ENCODE results near the gene MID1. TPM values are rescaled to one million over a fixed set of nuclear protein-coding genes. Genes with fewer than 3 reads are reported as not detected.

MID1 gene
- 52.9 and 63.8 TPM in 2 replicates for total RNA-seq

DNA sequence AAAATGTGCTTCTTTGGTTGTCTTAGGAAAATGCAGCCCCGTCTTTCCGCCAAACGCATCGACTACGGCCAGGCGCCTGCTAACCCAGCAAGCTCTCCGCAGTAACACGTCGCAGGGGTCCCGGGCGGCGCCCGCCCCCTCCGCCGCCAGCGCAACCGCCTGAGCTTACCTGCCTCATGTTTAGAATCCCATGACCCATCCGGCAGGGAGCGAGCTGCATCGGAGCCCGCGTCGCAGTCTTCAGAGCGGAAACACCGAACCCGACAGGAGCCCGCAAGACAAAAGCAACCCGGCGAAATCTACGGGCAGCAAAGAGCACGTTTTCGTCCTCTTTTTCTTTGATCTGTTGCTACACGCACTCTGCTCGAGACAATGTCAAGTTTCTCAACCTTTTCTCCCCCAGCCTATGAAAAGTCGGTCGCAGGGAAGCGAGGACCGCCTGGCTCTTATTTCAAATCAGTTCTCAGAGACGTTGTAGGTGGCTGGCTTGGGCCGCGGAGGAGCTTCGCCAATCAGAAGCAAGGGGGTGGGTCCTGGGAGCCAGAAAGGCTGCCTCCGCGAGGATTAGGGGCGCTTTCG, at the start of gene MID1:
Gene MID1 (minus strand): TSS at position 465 of the 579 bp plus-strand sequence. CDS start 53,038 bp downstream, outside the sequence.
- peak; percentile 84 for DNase-seq

DNA sequence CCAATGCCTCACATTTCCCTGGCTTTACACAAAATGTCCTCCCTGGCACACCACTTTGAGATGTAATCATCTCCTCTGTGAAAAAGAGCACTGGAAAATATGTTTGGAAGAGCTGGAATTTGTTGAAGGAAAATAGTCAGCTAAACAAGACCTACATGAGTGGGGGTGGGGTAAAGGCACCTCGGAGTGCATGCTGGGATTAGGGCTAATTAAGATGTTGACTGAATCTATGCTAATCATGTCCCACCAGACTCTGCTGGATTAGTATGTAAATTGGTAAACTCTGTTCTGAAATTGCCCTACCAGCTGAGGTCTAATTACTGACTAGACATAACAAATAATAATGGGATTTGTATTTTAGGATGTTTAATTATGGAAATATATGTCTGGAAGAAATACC, 46.8 kb upstream of the MID1 start:
- no peak for DNase-seq

GRCh38 chrX:10666102-10666501, 45.7 kb upstream of the MID1 start:
- DNase-seq = no peak

- DNase-seq = no peak
These were observed 45.3 kb upstream of the MID1 start for GRCh38 chrX:10665681-10666080.

DNA sequence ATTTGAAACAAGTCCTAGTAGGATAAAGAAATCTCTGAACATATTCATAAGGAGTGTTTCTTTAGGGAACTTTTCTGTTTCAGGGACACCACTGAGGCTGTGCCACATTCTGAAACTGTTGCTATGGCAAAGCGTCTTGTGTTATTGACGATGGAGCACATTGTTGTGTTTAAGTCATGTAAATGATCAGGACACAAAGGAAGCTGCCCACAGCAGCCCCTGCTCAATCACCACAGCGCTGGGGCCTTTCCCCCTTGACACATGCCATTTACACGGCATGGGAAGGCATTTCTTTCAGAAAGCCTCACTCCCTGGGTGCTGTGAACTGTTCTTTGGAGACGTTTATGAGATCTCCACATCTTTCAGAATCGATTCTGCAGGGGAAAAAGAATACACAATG, 39.8 kb upstream of the MID1 start:
- DNase-seq = no peak

- DNase-seq = no peak
These were observed 35.8 kb upstream of the MID1 start for GRCh38 chrX:10656214-10656613.

DNA sequence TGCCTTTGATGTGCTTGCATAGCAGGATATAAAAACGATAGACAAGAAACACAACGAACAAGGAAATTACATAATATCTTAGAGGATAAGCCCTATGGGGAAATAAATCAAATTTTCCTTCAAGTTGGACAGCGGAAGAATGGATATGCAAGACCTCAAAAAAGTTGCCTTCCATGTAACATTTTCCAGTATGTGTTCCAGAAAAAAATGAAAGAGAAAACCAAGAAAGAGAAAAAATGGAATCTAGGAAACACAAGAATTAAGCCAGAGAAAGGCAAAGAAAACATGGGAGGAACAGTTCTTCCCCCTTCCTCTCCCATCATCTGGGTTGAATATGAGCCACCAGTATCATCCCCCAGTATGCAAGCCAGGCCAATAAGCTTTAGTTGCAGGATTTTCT, 34.6 kb upstream of the MID1 start:
- no peak for DNase-seq

GRCh38 chrX:10653302-10653701, 32.9 kb upstream of the MID1 start:
- DNase-seq = no peak

DNA sequence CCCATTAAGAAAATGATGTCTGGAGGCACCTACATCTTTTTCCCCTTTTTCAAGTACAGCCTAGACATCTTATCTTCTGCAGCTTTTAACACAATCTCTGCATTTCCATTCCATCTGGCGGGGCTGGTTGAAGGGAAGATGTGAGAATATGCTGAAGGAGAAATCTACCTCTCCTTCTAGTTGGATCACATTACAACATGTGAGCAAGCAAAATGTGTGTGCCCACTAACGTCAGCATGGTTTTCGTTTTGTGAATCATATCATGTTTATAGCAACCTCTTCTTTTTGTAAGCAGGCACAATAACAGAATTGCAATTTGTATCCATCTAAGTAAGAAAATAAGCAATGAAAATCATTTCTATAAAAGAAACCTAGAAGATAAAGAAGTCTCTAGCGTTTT, 28.9 kb upstream of the MID1 start:
- no peak for DNase-seq

GRCh38 chrX:10648614-10649013, 28.2 kb upstream of the MID1 start:
- DNase-seq = no peak

DNA sequence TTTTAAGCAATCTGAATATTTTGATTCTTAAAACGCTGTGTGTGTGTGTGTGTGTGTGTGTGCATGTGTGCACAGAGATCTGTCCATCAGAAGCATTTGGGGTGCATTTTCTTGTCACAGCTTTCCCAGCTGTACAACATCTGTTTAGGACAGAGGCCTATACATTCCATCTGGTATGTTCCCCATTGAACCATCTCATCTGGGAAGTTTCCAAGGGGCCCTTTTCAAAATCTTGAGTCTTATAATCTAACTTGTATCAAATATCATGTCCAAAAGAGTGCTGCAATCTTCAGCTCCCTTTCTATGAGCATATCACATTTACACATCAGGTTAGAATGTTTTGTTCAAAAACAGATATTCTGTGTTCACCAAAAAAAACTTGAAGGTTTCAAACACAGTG, 16.5 kb upstream of the MID1 start:
- no peak for DNase-seq

GRCh38 chrX:10636337-10636736, 16.0 kb upstream of the MID1 start:
- peak; percentile 80 for DNase-seq

DNA sequence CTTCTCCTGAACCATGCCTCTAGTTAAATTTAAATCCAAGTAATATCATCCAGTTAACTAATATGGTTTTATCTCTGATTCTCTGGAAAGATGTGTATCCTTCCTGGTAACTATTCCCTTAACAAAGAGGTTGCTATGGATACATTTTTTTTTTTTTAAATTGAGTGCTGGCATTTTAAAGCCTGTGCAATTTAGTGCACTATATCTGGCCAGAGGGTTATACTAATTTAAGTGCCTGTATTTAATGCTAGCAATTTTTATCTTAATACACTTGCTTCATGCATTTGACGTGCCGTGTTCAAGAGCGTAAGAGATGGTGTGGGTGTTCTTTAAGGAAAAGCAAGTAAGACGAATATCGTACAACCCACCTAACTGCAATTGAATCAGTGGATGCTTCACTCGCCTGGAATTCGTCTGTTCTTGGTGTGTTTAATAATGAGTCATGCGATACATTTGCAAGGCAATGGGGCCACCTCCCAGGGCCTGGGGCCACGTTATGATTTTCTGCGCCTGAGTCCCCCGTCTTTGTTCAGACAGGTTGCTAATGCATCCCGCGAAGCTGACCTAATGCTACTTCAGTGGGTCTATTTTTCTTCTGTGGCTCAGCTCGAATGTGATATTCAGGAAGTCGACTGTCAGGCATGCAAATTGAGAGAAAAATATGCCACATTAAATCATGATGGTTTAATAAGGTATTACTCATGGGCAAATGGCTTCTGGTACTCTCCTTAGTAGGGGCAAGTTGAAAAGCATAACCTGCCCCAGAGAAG, 14.2 kb upstream of the MID1 start:
- peak; percentile 68 for DNase-seq

DNA sequence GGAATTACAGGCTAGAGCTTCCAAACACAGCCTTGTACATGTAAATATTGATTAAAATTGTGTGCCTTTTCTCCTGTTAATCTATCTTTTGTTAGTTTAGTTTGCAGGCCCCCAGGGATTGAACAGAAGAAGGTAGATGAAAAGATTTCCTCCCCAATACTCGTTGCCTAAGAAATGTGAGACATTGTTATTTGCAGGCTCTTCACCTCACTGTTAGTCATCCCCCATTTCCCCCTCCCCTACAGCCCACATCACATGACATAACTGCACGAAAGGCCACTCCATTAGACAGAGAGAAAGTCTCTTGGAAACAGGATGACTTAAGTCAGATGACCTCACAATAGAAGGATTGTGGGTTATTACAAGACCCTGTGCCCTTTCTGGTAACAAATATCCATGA, 13.3 kb upstream of the MID1 start:
- DNase-seq = peak; percentile 91

GRCh38 chrX:10631416-10632145, 11.2 kb upstream of the MID1 start:
- no peak for DNase-seq

DNA sequence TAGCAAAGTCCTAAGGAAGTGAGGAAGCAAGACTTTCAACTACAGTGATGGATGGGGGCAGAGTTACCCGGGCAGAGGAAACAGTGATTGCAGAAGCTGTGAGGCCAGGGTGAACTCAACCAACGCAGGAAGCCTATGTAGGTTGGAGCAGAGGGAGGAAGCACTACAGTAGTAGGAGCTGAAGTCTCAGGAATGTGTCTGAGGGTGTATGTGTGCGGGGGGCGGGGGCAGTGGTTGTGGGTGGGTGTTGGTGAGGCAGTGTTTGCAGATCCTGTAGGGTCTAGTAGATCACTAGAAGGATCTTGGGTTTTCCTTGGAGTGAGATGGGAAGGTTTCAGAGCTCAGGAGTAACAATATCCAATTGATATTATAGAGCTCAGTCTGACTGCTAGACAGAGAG, 9.9 kb upstream of the MID1 start:
- DNase-seq = no peak

DNA sequence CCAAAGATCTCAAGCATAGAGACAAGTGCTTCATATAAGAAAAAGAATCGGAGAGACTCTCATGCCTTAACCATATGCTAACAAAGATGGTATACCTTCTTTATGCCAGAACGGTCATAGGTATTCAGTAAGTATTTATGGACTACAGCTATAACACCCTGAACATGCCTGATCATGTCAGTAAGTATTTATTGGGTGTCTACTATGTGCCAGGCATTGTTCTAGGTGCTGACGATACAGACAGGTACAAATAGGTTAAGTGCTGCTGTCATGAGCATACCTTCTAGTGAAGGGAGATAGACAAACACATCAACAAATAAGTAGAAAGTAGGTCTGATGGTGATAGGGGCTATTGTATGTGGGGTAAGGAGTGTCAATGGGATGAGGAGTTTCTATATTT, 9.5 kb upstream of the MID1 start:
- no peak for DNase-seq

DNA sequence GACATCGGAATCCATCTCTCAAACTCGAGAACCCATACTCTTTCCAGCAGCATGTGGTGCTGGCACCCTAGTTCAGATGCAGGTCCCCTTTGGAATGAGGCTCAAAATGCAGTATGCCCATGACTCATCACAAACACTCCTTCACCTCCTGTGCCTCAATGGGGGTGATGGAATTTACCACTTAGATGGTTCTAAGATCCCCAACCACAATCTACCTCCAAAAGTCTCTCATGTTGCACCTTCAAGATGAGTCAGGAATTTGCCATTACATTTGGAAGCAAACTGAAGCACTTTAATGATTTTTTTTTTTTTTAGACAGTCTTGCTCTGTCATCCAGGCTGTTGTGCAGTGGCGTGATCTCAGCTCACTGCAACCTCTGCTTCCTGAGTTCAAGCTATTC, 8.5 kb upstream of the MID1 start:
- DNase-seq = no peak

- no peak for DNase-seq
These were observed 1.8 kb upstream of the MID1 start for GRCh38 chrX:10622197-10622596.

DNA sequence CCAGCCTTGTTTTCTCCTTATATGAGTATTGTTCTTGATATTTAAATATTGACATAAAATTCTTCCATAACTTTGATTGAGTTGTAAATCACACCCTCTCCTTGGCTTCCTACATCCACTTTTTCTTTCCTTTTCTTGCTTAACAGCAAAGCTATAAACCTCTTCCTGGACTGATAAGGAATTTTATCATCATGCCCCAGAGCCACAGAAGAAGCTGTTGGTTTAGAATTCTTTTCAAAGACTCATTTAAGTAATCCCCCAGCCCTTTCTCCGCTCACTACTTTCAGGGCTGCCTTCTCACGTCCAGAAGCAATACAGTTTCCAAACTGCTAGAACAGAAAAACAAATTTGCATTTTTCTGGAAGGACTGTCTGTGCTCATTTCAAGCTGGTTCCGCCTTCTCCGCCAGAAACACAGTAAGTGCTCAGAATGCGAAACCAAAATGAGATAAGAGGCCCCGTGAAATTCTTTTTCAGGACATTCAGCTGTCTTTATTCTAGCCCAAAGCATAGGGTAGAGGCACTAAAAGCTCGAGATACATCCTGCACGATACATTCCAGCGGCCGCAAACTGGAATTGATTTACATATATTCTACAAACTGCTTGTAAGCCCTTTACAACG, 849 bp downstream of the MID1 start:
- DNase-seq = no peak

DNA sequence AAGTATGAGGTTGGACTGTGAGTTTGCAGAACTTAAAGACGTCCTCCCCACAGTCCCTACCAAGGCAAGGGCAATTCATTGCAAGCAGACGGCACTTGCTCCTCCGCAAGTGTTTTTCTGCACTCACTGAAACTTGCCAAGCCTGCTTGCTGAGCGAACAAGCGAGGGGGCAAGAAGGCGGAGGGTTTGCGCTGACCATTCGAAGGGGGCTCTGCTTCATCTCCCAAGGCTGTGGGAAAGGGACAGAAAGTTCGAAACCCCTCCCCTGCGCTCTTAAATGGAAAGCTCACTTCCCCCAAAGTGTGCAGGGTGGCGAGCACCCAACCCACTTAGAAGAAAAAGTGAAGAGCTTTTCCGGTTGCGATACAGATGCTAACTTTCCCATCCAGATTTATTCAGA, 1.4 kb downstream of the MID1 start:
- DNase-seq = peak; percentile 41

DNA sequence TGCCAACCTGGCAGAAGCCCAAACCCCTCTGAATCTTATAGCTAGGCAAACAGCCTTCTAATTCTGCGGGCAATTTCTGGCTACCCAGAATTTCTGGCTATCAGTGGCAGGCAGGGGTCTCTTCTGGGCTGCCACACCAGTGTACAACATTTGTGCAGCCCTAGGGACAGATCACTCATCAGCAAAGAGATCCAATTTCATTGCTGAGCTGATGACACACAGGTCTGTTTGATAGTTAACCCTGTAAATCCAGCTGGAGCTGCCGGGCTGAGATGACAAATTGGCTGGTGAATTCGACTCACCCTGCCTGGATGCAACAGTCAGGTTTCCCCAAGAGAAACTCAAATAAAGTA, 2.4 kb downstream of the MID1 start:
- peak; percentile 49 for DNase-seq

GRCh38 chrX:10617186-10617998, 3.0 kb downstream of the MID1 start:
- no peak for DNase-seq

Data from dermis blood vessel endothelial cell (primary cell).